ENCODE measurements around the gene SH3BP2. TPM values are rescaled to one million over a fixed set of nuclear protein-coding genes. Genes with fewer than 3 reads are reported as not detected.

The SH3BP2 gene
- polyA plus RNA-seq, 1 donor from 2014 or later, result 22.7 TPM

DNA sequence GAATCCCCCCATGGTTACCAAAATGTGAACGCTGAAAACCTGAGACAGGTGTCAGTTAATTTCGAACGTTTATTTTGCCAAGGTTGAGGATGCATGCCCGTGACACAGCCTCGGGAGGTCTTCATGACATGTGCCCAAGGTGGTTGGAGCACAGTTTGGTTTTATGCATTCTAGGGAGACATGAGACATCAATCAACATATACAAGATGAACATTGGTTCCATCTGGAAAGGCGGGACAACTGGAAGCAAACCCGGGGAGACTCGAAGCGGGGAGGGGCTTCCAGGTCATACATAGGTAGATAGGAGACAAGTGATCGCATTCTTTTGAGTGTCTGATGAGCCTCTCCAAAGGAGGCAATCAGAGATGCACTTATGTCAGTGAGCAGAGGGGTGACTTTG is 11.0 kb upstream of the SH3BP2 start:
- peaks cover 4 to 14% (median 6%) of the 10 kb centered on the region in 3 donors for H3K4me1 Mint-ChIP-seq
- no peaks in the 10 kb centered on the region for H3K27me3 Mint-ChIP-seq
- H3K36me3 Mint-ChIP-seq, result peaks cover 2% of the 10 kb centered on the region
- no peak overlapping the region for H3K4me3 Mint-ChIP-seq
- H3K27ac Mint-ChIP-seq, result no peak overlapping the region
- peaks cover 4 to 13% (median 7%) of the 10 kb centered on the region in 3 donors for H3K9me3 Mint-ChIP-seq

DNA sequence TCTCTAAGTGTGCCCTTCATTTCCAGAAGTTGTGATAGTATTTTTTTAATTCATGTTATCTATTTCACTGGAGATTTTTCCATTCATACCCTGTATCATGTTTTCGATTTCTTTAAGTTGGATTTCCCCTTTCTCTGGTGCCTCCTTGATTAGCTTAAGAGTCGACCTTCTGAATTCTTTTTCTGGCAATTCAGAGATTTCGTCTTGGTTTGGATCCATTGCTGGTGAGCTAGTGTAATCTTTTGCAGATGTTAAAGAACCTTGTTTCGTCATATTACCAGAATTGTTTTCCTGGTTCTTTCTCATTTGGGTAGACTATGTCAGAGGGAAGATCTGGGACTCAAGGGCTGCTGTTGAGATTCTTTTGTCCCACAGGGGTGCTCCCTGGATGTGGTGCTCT is 9.1 kb upstream of the SH3BP2 start:
- peaks cover 12 to 26% (median 13%) of the 10 kb centered on the region in 3 donors for H3K4me1 Mint-ChIP-seq
- peak overlapping the region in 1 of 3 donors; percentile 64 for H3K27ac Mint-ChIP-seq
- no peaks in the 10 kb centered on the region for H3K27me3 Mint-ChIP-seq
- peaks cover 2% of the 10 kb centered on the region for H3K36me3 Mint-ChIP-seq
- peaks cover 4 to 13% (median 7%) of the 10 kb centered on the region in 3 donors for H3K9me3 Mint-ChIP-seq
- no peak overlapping the region for H3K4me3 Mint-ChIP-seq

- Mint-ChIP-seq H3K27me3 (no peaks in the 10 kb centered on the region), H3K27ac (peak overlapping the region; percentile 74 to 98 (median 97)), H3K9me3 (peaks cover 4 to 13% (median 7%) of the 10 kb centered on the region in 3 donors), H3K4me1 (peaks cover 19 to 36% (median 20%) of the 10 kb centered on the region in 3 donors), H3K4me3 (peak overlapping the region in 1 of 4 donors; percentile 85), H3K36me3 (peaks cover 2% of the 10 kb centered on the region)
These were observed 7.3 kb upstream of the SH3BP2 start for GRCh38 chr4:2785613-2786012.

DNA sequence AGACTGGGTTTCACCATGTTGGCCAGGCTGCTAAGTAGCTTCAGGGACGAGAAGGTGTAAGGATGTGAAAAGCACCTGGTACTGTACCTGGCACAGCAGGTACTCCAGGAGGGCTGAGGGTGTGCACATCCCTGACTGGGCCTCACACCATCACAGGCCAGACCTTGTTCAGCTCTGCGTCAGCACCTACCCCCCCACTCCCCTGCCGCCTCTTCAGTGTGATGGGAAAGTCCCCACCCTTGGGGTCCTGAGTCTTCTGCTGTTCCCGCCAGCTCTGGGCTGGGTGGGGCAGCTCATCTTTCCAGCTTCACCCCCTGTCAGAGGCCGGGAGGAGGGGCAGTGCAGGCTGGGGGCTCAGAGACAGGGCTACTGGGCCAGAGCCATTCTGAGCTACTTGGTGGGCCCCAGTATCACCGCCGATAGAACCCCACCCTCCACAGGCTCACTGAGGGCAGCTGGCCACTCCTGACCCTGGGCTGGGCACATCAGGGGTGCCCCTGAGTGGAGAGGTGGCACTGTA is 6.7 kb upstream of the SH3BP2 start:
- peaks cover 3 to 10% (median 7%) of the 10 kb centered on the region in 3 donors for H3K9me3 Mint-ChIP-seq
- H3K27ac Mint-ChIP-seq, result peak overlapping the region; percentile 74 to 98 (median 97)
- H3K4me1 Mint-ChIP-seq, result peaks cover 19 to 41% (median 21%) of the 10 kb centered on the region in 3 donors
- peak overlapping the region in 3 of 4 donors; percentile 75 to 87 (median 85) for H3K4me3 Mint-ChIP-seq
- peaks cover 1% of the 10 kb centered on the region for H3K36me3 Mint-ChIP-seq
- no peaks in the 10 kb centered on the region for H3K27me3 Mint-ChIP-seq

DNA sequence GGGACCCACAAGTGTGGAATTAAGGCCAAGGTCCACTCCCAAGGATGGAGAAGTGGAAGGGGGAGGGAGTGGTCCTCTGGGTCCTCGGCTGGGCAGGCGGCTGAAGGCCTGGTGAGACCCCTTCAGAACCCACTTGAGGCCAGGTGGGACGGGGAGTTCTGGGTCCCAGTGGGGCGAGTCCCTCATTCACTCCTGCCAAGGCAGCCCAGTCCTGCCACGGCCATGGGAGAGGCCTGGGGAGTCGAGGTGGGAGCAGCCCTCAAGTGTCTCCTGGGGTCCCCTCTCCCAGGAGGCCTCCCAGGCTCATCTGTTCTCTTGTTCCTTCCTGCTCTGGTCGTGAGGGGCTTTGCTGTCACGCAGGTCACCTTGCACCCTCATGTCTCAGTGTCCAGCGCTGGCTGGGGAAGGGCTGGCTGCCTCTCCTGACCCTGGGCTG is 6.1 kb upstream of the SH3BP2 start:
- H3K36me3 Mint-ChIP-seq, result no peaks in the 10 kb centered on the region
- no peaks in the 10 kb centered on the region for H3K27me3 Mint-ChIP-seq
- peaks cover 1 to 10% (median 7%) of the 10 kb centered on the region in 3 donors for H3K9me3 Mint-ChIP-seq
- peak overlapping the region in 3 of 4 donors; percentile 78 to 87 (median 86) for H3K4me3 Mint-ChIP-seq
- H3K4me1 Mint-ChIP-seq, result peaks cover 21 to 44% (median 24%) of the 10 kb centered on the region in 3 donors
- peak overlapping the region; percentile 57 to 98 (median 97) for H3K27ac Mint-ChIP-seq

- Mint-ChIP-seq H3K27ac (peak overlapping the region; percentile 57 to 98 (median 97)), H3K27me3 (no peaks in the 10 kb centered on the region), H3K4me3 (peak overlapping the region in 3 of 4 donors; percentile 85 to 89 (median 86)), H3K36me3 (no peaks in the 10 kb centered on the region), H3K4me1 (peaks cover 24 to 46% (median 26%) of the 10 kb centered on the region in 3 donors), H3K9me3 (peaks cover 0 to 10% (median 3%) of the 10 kb centered on the region in 3 donors)
These were observed 5.4 kb upstream of the SH3BP2 start for GRCh38 chr4:2787230-2788100.

DNA sequence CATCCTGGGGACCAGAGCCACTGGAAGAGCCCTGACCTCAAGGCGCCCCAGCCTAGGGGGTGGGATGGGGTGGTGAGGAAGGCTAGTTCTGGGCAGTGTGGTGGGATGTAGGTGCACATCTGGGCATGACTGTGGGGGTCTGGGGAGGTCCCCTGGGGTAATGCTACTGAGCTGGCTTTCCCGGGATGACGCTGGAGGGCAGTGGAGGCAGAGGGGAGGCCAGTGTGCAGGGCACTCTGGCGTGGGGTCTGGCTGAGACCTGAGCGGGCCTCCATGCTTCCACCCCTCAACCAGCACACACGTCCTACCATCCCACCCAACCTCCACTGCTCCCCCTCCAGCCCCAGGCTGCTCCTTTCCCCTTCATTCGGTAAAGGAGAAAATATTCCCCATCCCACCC is 4.8 kb upstream of the SH3BP2 start:
- Mint-ChIP-seq H3K36me3 (no peaks in the 10 kb centered on the region), H3K9me3 (peaks cover 0 to 9% (median 0%) of the 10 kb centered on the region in 3 donors), H3K4me3 (peak overlapping the region in 1 of 4 donors; percentile 17), H3K27me3 (no peaks in the 10 kb centered on the region), H3K4me1 (peaks cover 24 to 46% (median 26%) of the 10 kb centered on the region in 3 donors), H3K27ac (peak overlapping the region in 1 of 3 donors; percentile 98)

DNA sequence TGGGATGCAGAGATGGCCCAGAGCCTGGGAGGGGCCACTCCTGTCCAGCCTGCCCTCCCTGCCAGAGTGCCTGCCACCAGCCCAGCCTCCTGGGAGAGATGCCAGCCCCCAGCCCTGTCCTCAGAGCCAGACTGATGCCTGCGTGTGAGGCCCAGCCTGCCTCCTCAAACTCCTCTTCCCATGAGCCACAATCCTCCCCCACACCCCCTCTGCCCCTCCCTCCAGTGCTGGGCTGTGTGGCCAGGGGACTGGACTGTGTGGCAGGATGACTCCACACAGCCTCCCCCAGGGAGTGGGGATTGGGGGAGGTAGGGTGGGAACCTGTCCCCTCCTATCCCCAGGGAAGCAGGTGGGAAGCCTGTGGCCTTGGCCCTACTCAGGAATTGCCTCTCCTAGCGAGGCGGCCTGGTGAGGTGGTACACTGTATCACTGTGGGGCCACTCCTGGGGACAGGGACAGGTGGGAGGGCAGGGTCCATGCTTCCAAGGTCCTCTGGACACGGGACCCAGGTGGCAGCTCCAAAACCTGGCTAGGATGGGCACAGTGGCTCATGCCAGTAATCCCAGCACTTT is 4.3 kb upstream of the SH3BP2 start:
- H3K27me3 Mint-ChIP-seq, result no peaks in the 10 kb centered on the region
- peaks cover 26 to 46% (median 26%) of the 10 kb centered on the region in 3 donors for H3K4me1 Mint-ChIP-seq
- peaks cover 0 to 6% (median 0%) of the 10 kb centered on the region in 3 donors for H3K9me3 Mint-ChIP-seq
- peak overlapping the region in 2 of 4 donors; percentile 17 to 73 for H3K4me3 Mint-ChIP-seq
- no peaks in the 10 kb centered on the region for H3K36me3 Mint-ChIP-seq
- peak overlapping the region in 2 of 3 donors; percentile 80 to 87 for H3K27ac Mint-ChIP-seq

GRCh38 chr4:2789351-2789750 is 3.5 kb upstream of the SH3BP2 start:
- Mint-ChIP-seq H3K4me3 (peak overlapping the region in 2 of 4 donors; percentile 48 to 73), H3K27ac (peak overlapping the region; percentile 80 to 89 (median 87)), H3K4me1 (peaks cover 26 to 48% (median 28%) of the 10 kb centered on the region in 3 donors), H3K9me3 (no peaks in the 10 kb centered on the region), H3K27me3 (no peaks in the 10 kb centered on the region), H3K36me3 (no peaks in the 10 kb centered on the region)

DNA sequence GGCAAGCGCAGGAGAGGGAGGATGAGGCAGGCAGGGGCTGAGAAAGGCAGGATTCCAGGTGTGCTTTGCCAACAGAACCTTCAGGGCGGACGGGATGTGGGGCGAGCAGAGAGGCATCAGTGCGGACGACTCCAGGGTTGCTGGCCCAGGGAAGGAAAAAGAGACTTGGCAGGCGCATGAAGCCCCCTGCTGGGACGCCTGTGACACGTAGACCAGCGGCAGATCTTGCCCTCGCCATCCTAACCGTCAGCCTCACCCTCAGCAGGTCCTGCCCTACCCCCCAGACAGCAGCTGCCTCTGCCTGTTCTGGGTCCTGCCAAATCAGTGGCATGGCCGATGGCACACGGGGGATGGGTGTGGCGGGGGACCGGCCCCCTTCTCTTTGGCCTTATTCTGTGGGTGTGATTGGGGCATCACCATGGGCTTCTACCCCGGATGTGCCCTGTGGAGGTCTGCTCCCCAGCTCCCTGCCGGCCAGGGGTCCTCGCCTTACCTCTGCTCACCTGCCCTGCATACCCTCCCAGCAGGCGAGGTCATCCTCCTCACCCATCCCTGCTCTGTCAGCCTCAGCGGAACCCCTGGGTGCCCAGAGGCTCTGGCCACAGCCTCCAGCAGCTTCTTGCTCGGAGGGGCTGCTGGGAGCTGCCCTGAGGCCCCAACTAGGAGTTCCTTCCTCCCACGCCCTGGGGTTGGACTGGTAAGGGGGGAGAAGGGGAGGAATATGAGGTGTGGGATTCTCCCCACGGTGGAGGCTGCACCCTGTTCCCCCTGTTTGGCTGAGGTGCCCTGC is 2.9 kb upstream of the SH3BP2 start:
- Mint-ChIP-seq H3K27me3 (no peaks in the 10 kb centered on the region), H3K9me3 (no peaks in the 10 kb centered on the region), H3K4me1 (peaks cover 31 to 53% (median 31%) of the 10 kb centered on the region in 3 donors), H3K36me3 (no peaks in the 10 kb centered on the region), H3K4me3 (peak overlapping the region in 2 of 4 donors; percentile 48 to 73), H3K27ac (peak overlapping the region; percentile 80 to 89 (median 87))

DNA sequence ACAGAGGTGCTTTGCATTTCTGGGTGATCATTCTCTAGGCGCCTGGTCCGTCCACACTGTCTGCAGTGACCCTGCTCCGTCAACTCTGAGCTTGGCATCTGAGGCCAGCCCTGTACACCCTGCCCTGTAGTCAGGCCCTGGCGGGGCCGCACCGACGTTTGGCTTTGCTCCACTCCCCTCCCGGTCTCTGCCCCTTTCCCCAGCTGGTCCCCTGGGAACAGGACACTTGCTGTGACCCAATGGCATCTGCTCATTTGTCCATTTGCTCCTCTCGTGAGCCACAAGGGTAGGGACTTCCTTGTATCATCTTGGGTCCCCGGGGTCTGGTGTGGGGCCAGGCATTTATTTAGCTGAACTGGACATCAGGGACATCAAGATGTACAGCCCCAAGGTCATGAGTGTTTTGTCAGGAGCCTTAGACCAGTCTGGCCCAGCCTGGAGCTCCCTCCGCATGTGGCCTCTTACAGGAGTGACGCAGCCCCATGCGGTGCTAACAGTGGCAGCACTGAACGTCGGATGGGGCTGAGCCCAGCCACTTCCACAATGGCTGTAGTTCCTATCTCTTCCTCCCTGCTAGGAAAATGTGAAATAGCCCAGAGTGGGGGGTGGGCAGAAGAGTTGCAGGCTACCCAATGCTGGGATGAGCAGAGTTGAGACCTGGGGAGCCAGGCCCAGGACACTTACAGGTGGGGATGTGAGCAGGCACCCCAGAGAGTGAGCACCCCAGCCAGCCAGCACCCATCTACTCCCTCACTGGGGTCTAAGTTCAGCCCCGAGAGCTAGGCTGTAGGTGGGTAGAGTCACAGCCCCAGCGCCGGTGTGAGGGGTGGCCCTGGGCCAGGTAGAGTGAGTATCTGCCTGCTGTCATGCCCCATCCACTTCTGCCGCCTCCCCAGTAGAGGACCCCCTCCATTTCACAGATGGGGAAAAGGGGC is 2.0 kb upstream of the SH3BP2 start:
- no peaks in the 10 kb centered on the region for H3K9me3 Mint-ChIP-seq
- peaks cover 32 to 51% (median 36%) of the 10 kb centered on the region in 3 donors for H3K4me1 Mint-ChIP-seq
- H3K36me3 Mint-ChIP-seq, result peaks cover 1% of the 10 kb centered on the region
- peak overlapping the region; percentile 54 to 83 (median 70) for H3K27ac Mint-ChIP-seq
- H3K4me3 Mint-ChIP-seq, result peak overlapping the region in 3 of 4 donors; percentile 39 to 79 (median 62)
- no peaks in the 10 kb centered on the region for H3K27me3 Mint-ChIP-seq

- peaks cover 29 to 45% (median 30%) of the 10 kb centered on the region in 3 donors for H3K4me1 Mint-ChIP-seq
These were observed 1.1 kb upstream of the SH3BP2 start for GRCh38 chr4:2791518-2792395.

GRCh38 chr4:2792396-2792710 is 532 bp upstream of the SH3BP2 start:
- H3K4me1 Mint-ChIP-seq, result peaks cover 26 to 42% (median 28%) of the 10 kb centered on the region in 3 donors
- no peaks in the 10 kb centered on the region for H3K27me3 Mint-ChIP-seq
- peak overlapping the region in 2 of 3 donors; percentile 53 to 59 for H3K27ac Mint-ChIP-seq
- peak overlapping the region; percentile 45 to 74 (median 61) for H3K4me3 Mint-ChIP-seq
- peaks cover 1% of the 10 kb centered on the region for H3K36me3 Mint-ChIP-seq
- no peaks in the 10 kb centered on the region for H3K9me3 Mint-ChIP-seq

More at GRCh38 chr4:2791518-2792395, 1.1 kb upstream of the SH3BP2 start:
- Mint-ChIP-seq H3K9me3 (no peaks in the 10 kb centered on the region), H3K27ac (peak overlapping the region; percentile 59 to 83 (median 70)), H3K36me3 (peaks cover 1% of the 10 kb centered on the region), H3K4me3 (peak overlapping the region; percentile 60 to 74 (median 68)), H3K27me3 (no peaks in the 10 kb centered on the region)

Measured in IgD-negative memory B cell (primary cell).